ENCODE results near the gene ACSS3.
A peak's percentile ranks its signal among the peaks of the same experiment; 100 is the strongest.

ACSS3 gene

GRCh38 chr12:81255456-81255855 lies 177.6 kb downstream of the ACSS3 start:
- Histone ChIP-seq H3K9me3 (ENCODE audit: control insufficient read depth, low read length) (no peaks in the 10 kb centered on the region), H3K4me2 (ENCODE audit: low read length, poor library complexity, severe bottlenecking) (no peak overlapping the region), H3K27me3 (ENCODE audit: control insufficient read depth in 1 of 2, insufficient read depth in 1 of 2, low read length in 2 of 2) (no peaks in the 10 kb centered on the region), H2AFZ (ENCODE audit: low read depth, low read length) (no peak overlapping the region), H2BK12ac (ENCODE audit: low read length in 2 of 2) (no peak overlapping the region), H3K79me1 (replicated peaks; ENCODE audit: low read length, poor library complexity, severe bottlenecking) (no peaks in the 10 kb centered on the region), H4K8ac (ENCODE audit: low read length) (no peak overlapping the region), H3K14ac (ENCODE audit: low read length in 2 of 2) (no peak overlapping the region), H2BK15ac (ENCODE audit: low read depth, poor library complexity, severe bottlenecking) (no peak overlapping the region), H2AK5ac (ENCODE audit: low read length, severe bottlenecking) (no peak overlapping the region), H3K4me1 (ENCODE audit: control insufficient read depth, insufficient read depth, low read depth, low read length) (no peaks in the 10 kb centered on the region), H2BK120ac (ENCODE audit: low read depth, low read length) (no peak overlapping the region), H2BK5ac (ENCODE audit: low read depth, low read length, poor library complexity, severe bottlenecking) (no peak overlapping the region), H3K4ac (ENCODE audit: low read depth in 1 of 2, low read length in 2 of 2) (no peak overlapping the region), H3K18ac (ENCODE audit: low read depth in 1 of 2, low read length in 2 of 2) (no peak overlapping the region), H3K4me3 (ENCODE audit: insufficient read depth in 1 of 2, low read depth in 1 of 2, low read length in 2 of 2) (no peak overlapping the region), H3K36me3 (ENCODE audit: control insufficient read depth in 1 of 2, insufficient read depth in 2 of 2, low read depth in 1 of 2, low read length in 2 of 2) (peaks cover 0 to 2% of the 10 kb centered on the region in 2 experiments), H3K27ac (ENCODE audit: low read length, poor library complexity, severe bottlenecking) (no peak overlapping the region), H4K91ac (ENCODE audit: low read length) (no peak overlapping the region), H3K23ac (ENCODE audit: low read length in 2 of 2) (no peak overlapping the region), H3K9ac (ENCODE audit: low read length) (no peak overlapping the region)
- 96% methylated on average over 7 of the region's 7 CpGs for WGBS
- DNase-seq: no peak

GRCh38 chr12:81255947-81256346 lies 178.1 kb downstream of the ACSS3 start:
- no peak overlapping the region for H2BK15ac ChIP-seq (ENCODE audit: low read depth, poor library complexity, severe bottlenecking)
- H3K9ac ChIP-seq (ENCODE audit: low read length): no peak overlapping the region
- no peak overlapping the region for H3K4ac ChIP-seq (ENCODE audit: low read depth in 1 of 2, low read length in 2 of 2)
- no peak overlapping the region for H4K8ac ChIP-seq (ENCODE audit: low read length)
- no peak overlapping the region for H4K91ac ChIP-seq (ENCODE audit: low read length)
- 98% methylated on average over 2 of the region's 2 CpGs for WGBS
- no peak overlapping the region for H2BK12ac ChIP-seq (ENCODE audit: low read length in 2 of 2)
- H3K36me3 ChIP-seq (ENCODE audit: control insufficient read depth in 1 of 2, insufficient read depth in 2 of 2, low read depth in 1 of 2, low read length in 2 of 2): peaks cover 0 to 2% of the 10 kb centered on the region in 2 experiments
- H3K23ac ChIP-seq (ENCODE audit: low read length in 2 of 2): no peak overlapping the region
- no peaks in the 10 kb centered on the region for H3K79me1 ChIP-seq (replicated peaks; ENCODE audit: low read length, poor library complexity, severe bottlenecking)
- H3K27ac ChIP-seq (ENCODE audit: low read length, poor library complexity, severe bottlenecking): no peak overlapping the region
- no peaks in the 10 kb centered on the region for H3K4me1 ChIP-seq (ENCODE audit: control insufficient read depth, insufficient read depth, low read depth, low read length)
- no peak overlapping the region for H3K4me2 ChIP-seq (ENCODE audit: low read length, poor library complexity, severe bottlenecking)
- no peak overlapping the region for H3K18ac ChIP-seq (ENCODE audit: low read depth in 1 of 2, low read length in 2 of 2)
- H2BK5ac ChIP-seq (ENCODE audit: low read depth, low read length, poor library complexity, severe bottlenecking): no peak overlapping the region
- no peak overlapping the region for H2AK5ac ChIP-seq (ENCODE audit: low read length, severe bottlenecking)
- no peak overlapping the region for H3K4me3 ChIP-seq (ENCODE audit: insufficient read depth in 1 of 2, low read depth in 1 of 2, low read length in 2 of 2)
- no peaks in the 10 kb centered on the region for H3K27me3 ChIP-seq (ENCODE audit: control insufficient read depth in 1 of 2, insufficient read depth in 1 of 2, low read length in 2 of 2)
- DNase-seq: no peak
- H3K9me3 ChIP-seq (ENCODE audit: control insufficient read depth, low read length): no peaks in the 10 kb centered on the region
- no peak overlapping the region for H2AFZ ChIP-seq (ENCODE audit: low read depth, low read length)
- H3K14ac ChIP-seq (ENCODE audit: low read length in 2 of 2): no peak overlapping the region
- no peak overlapping the region for H2BK120ac ChIP-seq (ENCODE audit: low read depth, low read length)

- Histone ChIP-seq H3K4me3 (ENCODE audit: insufficient read depth in 1 of 2, low read depth in 1 of 2, low read length in 2 of 2) (no peak overlapping the region), H3K4ac (ENCODE audit: low read depth in 1 of 2, low read length in 2 of 2) (no peak overlapping the region), H2AK5ac (ENCODE audit: low read length, severe bottlenecking) (no peak overlapping the region), H2BK12ac (ENCODE audit: low read length in 2 of 2) (no peak overlapping the region), H2BK5ac (ENCODE audit: low read depth, low read length, poor library complexity, severe bottlenecking) (no peak overlapping the region), H2BK15ac (ENCODE audit: low read depth, poor library complexity, severe bottlenecking) (no peak overlapping the region), H3K79me1 (replicated peaks; ENCODE audit: low read length, poor library complexity, severe bottlenecking) (no peaks in the 10 kb centered on the region), H3K4me2 (ENCODE audit: low read length, poor library complexity, severe bottlenecking) (no peak overlapping the region), H2BK120ac (ENCODE audit: low read depth, low read length) (no peak overlapping the region), H3K27ac (ENCODE audit: low read length, poor library complexity, severe bottlenecking) (no peak overlapping the region), H3K27me3 (ENCODE audit: control insufficient read depth in 1 of 2, insufficient read depth in 1 of 2, low read length in 2 of 2) (no peaks in the 10 kb centered on the region), H3K4me1 (ENCODE audit: control insufficient read depth, insufficient read depth, low read depth, low read length) (no peaks in the 10 kb centered on the region), H4K8ac (ENCODE audit: low read length) (no peak overlapping the region), H4K91ac (ENCODE audit: low read length) (no peak overlapping the region), H3K9ac (ENCODE audit: low read length) (no peak overlapping the region), H3K9me3 (ENCODE audit: control insufficient read depth, low read length) (no peaks in the 10 kb centered on the region), H3K18ac (ENCODE audit: low read depth in 1 of 2, low read length in 2 of 2) (no peak overlapping the region), H3K23ac (ENCODE audit: low read length in 2 of 2) (no peak overlapping the region), H2AFZ (ENCODE audit: low read depth, low read length) (no peak overlapping the region), H3K36me3 (ENCODE audit: control insufficient read depth in 1 of 2, insufficient read depth in 2 of 2, low read depth in 1 of 2, low read length in 2 of 2) (peaks cover 0 to 2% of the 10 kb centered on the region in 2 experiments), H3K14ac (ENCODE audit: low read length in 2 of 2) (no peak overlapping the region)
- DNase-seq: peak; percentile 58
- WGBS: no CpG with 5 or more reads among the region's 4 CpGs
Measured at GRCh38 chr12:81257947-81258551, 180.2 kb downstream of the ACSS3 start.

GRCh38 chr12:81259360-81259759 lies 181.5 kb downstream of the ACSS3 start:
- Histone ChIP-seq H3K36me3 (ENCODE audit: control insufficient read depth in 1 of 2, insufficient read depth in 2 of 2, low read depth in 1 of 2, low read length in 2 of 2) (peaks cover 0 to 2% of the 10 kb centered on the region in 2 experiments), H3K18ac (ENCODE audit: low read depth in 1 of 2, low read length in 2 of 2) (no peak overlapping the region), H4K91ac (ENCODE audit: low read length) (no peak overlapping the region), H2AFZ (ENCODE audit: low read depth, low read length) (no peak overlapping the region), H2BK5ac (ENCODE audit: low read depth, low read length, poor library complexity, severe bottlenecking) (no peak overlapping the region), H3K4me2 (ENCODE audit: low read length, poor library complexity, severe bottlenecking) (no peak overlapping the region), H3K79me1 (replicated peaks; ENCODE audit: low read length, poor library complexity, severe bottlenecking) (no peaks in the 10 kb centered on the region), H2BK12ac (ENCODE audit: low read length in 2 of 2) (no peak overlapping the region), H3K4me1 (ENCODE audit: control insufficient read depth, insufficient read depth, low read depth, low read length) (no peaks in the 10 kb centered on the region), H2BK120ac (ENCODE audit: low read depth, low read length) (no peak overlapping the region), H3K27ac (ENCODE audit: low read length, poor library complexity, severe bottlenecking) (no peak overlapping the region), H2BK15ac (ENCODE audit: low read depth, poor library complexity, severe bottlenecking) (no peak overlapping the region), H3K23ac (ENCODE audit: low read length in 2 of 2) (no peak overlapping the region), H4K8ac (ENCODE audit: low read length) (no peak overlapping the region), H3K9ac (ENCODE audit: low read length) (no peak overlapping the region), H2AK5ac (ENCODE audit: low read length, severe bottlenecking) (no peak overlapping the region), H3K4ac (ENCODE audit: low read depth in 1 of 2, low read length in 2 of 2) (no peak overlapping the region), H3K27me3 (ENCODE audit: control insufficient read depth in 1 of 2, insufficient read depth in 1 of 2, low read length in 2 of 2) (no peaks in the 10 kb centered on the region), H3K9me3 (ENCODE audit: control insufficient read depth, low read length) (no peaks in the 10 kb centered on the region), H3K4me3 (ENCODE audit: insufficient read depth in 1 of 2, low read depth in 1 of 2, low read length in 2 of 2) (no peak overlapping the region), H3K14ac (ENCODE audit: low read length in 2 of 2) (no peak overlapping the region)
- no peak for DNase-seq
- WGBS: 90% methylated on average over 2 of the region's 4 CpGs
